ENCODE data around the gene MLPH.

Gene MLPH

GRCh38 chr2:237527766-237528165, 40.7 kb downstream of the MLPH start:
- no peak for TF ChIP-seq CTCF (IDR thresholded peaks at IDR 0.05)

GRCh38 chr2:237529452-237530402, 42.7 kb downstream of the MLPH start:
- no peak for TF ChIP-seq CTCF (IDR thresholded peaks at IDR 0.05)

GRCh38 chr2:237530472-237531433, 43.7 kb downstream of the MLPH start:
- no peak for TF ChIP-seq CTCF (IDR thresholded peaks at IDR 0.05)

- TF ChIP-seq CTCF (IDR thresholded peaks at IDR 0.05): no peak
These were observed 45.1 kb downstream of the MLPH start for GRCh38 chr2:237532160-237532559.

GRCh38 chr2:237533668-237534161, 46.7 kb downstream of the MLPH start:
- TF ChIP-seq CTCF (IDR thresholded peaks at IDR 0.05): no peak

- no peak for TF ChIP-seq CTCF (IDR thresholded peaks at IDR 0.05)
These were observed 47.3 kb downstream of the MLPH start for GRCh38 chr2:237534380-237534779.

- no peak for TF ChIP-seq CTCF (IDR thresholded peaks at IDR 0.05)
These were observed 48.5 kb downstream of the MLPH start for GRCh38 chr2:237535385-237536082.

Data from LNCAP (cell line).